Activated CD8-positive, alpha-beta memory T cell treated with anti-CD3 and anti-CD28 coated beads, Interleukin-2, amount 10 ng/mL, durations not matched to agents 7 days and 5 days (primary cell): ENCODE data around the gene BOC. TPM values are rescaled to one million over a fixed set of nuclear protein-coding genes. Genes with fewer than 3 reads are reported as not detected.
A peak's percentile ranks its signal among the peaks of the same experiment; 100 is the strongest.

Source experiments
- ATAC-seq: fragments of 150-1000 bp; cut with Tn5 transposase; one replicate; pipeline ENCODE4 v1.10.0; 2021; ENCODE audit warnings: moderate library complexity
- CTCF ChIA-PET: fragments of 350-600 bp; sonication (Branson Sonifier 250); formaldehyde crosslinking; loops from one replicate; lab custom pipeline; 2021; ENCODE audit warnings: antibody characterized with exemption; lab: Charles Lee
- DNase-seq: peaks from one replicate; pipeline ENCODE4 v3.0.0-alpha.2; 2020
- H3K27ac Mint-ChIP-seq: one replicate; pipeline ENCODE4 v1.8.0; 2021; ENCODE audit warnings: mild to moderate bottlenecking, mixed read lengths
- H3K27me3 Mint-ChIP-seq: one replicate; pipeline ENCODE4 v1.8.0; 2021; ENCODE audit warnings: mixed read lengths
- H3K36me3 Mint-ChIP-seq: one replicate; pipeline ENCODE4 v1.8.0; 2021; ENCODE audit warnings: mild to moderate bottlenecking, mixed read lengths
- H3K4me1 Mint-ChIP-seq: one replicate; pipeline ENCODE4 v1.8.0; 2021; ENCODE audit warnings: mixed read lengths
- H3K4me3 Mint-ChIP-seq: one replicate; pipeline ENCODE4 v1.8.0; 2021; ENCODE audit warnings: mild to moderate bottlenecking, moderate library complexity, mixed read lengths
- H3K9me3 Mint-ChIP-seq: one replicate; pipeline ENCODE4 v1.8.0; 2022; ENCODE audit warnings: low read depth, mixed read lengths
- total RNA-seq, 2 experiments: library from RNA; stranded (reverse); gene quantifications; one replicate each; pipeline ENCODE4 v1.2.3, GENCODE V29; 2021

The BOC gene
- total RNA-seq, 2 experiments from 2014 or later, result not detected

- Mint-ChIP-seq H3K4me1 (no peaks in the 10 kb centered on the region), H3K9me3 (no peaks in the 10 kb centered on the region), H3K36me3 (no peaks in the 10 kb centered on the region), H3K4me3 (no peak overlapping the region), H3K27ac (no peak overlapping the region), H3K27me3 (peaks cover 58% of the 10 kb centered on the region)
- CTCF ChIA-PET, result no interaction called here
- DNase-seq, result no peak
- no peak for ATAC-seq
Observed at GRCh38 chr3:113205481-113205880, 5.9 kb upstream of the BOC start.

- H3K27me3 Mint-ChIP-seq, result peaks cover 91% of the 10 kb centered on the region
- no peaks in the 10 kb centered on the region for H3K9me3 Mint-ChIP-seq
- DNase-seq (no peak), ATAC-seq (no peak)
- H3K4me1 Mint-ChIP-seq, result peaks cover 8% of the 10 kb centered on the region
- H3K36me3 Mint-ChIP-seq, result no peaks in the 10 kb centered on the region
- peak overlapping the region; percentile 62 for H3K4me3 Mint-ChIP-seq
- H3K27ac Mint-ChIP-seq, result no peak overlapping the region
- CTCF ChIA-PET, result no interaction called here
Observed at GRCh38 chr3:113210604-113211329, 590 bp upstream of the BOC start.

- peak; percentile 49 for ATAC-seq
- peaks cover 90% of the 10 kb centered on the region for H3K27me3 Mint-ChIP-seq
- CTCF ChIA-PET, result no interaction called here
- DNase-seq, result no peak
- no peaks in the 10 kb centered on the region for H3K9me3 Mint-ChIP-seq
- H3K27ac Mint-ChIP-seq, result no peak overlapping the region
- H3K4me3 Mint-ChIP-seq, result peak overlapping the region; percentile 38
- H3K4me1 Mint-ChIP-seq, result peaks cover 8% of the 10 kb centered on the region
- no peaks in the 10 kb centered on the region for H3K36me3 Mint-ChIP-seq
Observed at GRCh38 chr3:113212150-113212843, 940 bp downstream of the BOC start.

- ATAC-seq, result no peak
- CTCF ChIA-PET, result no interaction called here
- Mint-ChIP-seq H3K4me1 (peaks cover 8% of the 10 kb centered on the region), H3K4me3 (peak overlapping the region; percentile 38), H3K27ac (no peak overlapping the region), H3K27me3 (peaks cover 88% of the 10 kb centered on the region), H3K9me3 (no peaks in the 10 kb centered on the region), H3K36me3 (no peaks in the 10 kb centered on the region)
- no peak for DNase-seq
Observed at GRCh38 chr3:113212844-113213375, 1.6 kb downstream of the BOC start.

GRCh38 chr3:113213896-113214587 lies 2.7 kb downstream of the BOC start:
- CTCF ChIA-PET, result no interaction called here
- ATAC-seq, result no peak

GRCh38 chr3:113214917-113215595 lies 3.7 kb downstream of the BOC start:
- CTCF ChIA-PET, result no interaction called here
- DNase-seq, result no peak
- Mint-ChIP-seq H3K9me3 (no peaks in the 10 kb centered on the region), H3K4me1 (peaks cover 14% of the 10 kb centered on the region), H3K27me3 (peaks cover 83% of the 10 kb centered on the region), H3K27ac (no peak overlapping the region), H3K4me3 (no peak overlapping the region), H3K36me3 (no peaks in the 10 kb centered on the region)
- no peak for ATAC-seq

More at GRCh38 chr3:113213896-113214587, 2.7 kb downstream of the BOC start:
- Mint-ChIP-seq H3K36me3 (no peaks in the 10 kb centered on the region), H3K9me3 (no peaks in the 10 kb centered on the region), H3K4me3 (no peak overlapping the region), H3K27ac (no peak overlapping the region), H3K27me3 (peaks cover 86% of the 10 kb centered on the region), H3K4me1 (peaks cover 8% of the 10 kb centered on the region)
- no peak for DNase-seq

GRCh38 chr3:113216393-113216792 lies 5.0 kb downstream of the BOC start:
- Mint-ChIP-seq H3K4me1 (peaks cover 10% of the 10 kb centered on the region), H3K9me3 (no peaks in the 10 kb centered on the region), H3K27me3 (peaks cover 83% of the 10 kb centered on the region), H3K36me3 (no peaks in the 10 kb centered on the region), H3K4me3 (no peak overlapping the region), H3K27ac (no peak overlapping the region)
- CTCF ChIA-PET, result no interaction called here
- DNase-seq (no peak), ATAC-seq (no peak)

GRCh38 chr3:113218011-113218680 lies 6.8 kb downstream of the BOC start:
- ATAC-seq (no peak), DNase-seq (no peak)
- Mint-ChIP-seq H3K4me1 (peaks cover 12% of the 10 kb centered on the region), H3K27me3 (peaks cover 82% of the 10 kb centered on the region), H3K36me3 (no peaks in the 10 kb centered on the region), H3K4me3 (no peak overlapping the region), H3K9me3 (no peaks in the 10 kb centered on the region), H3K27ac (no peak overlapping the region)
- CTCF ChIA-PET, result no interaction called here

- ATAC-seq, result no peak
- Mint-ChIP-seq H3K9me3 (no peaks in the 10 kb centered on the region), H3K4me1 (peaks cover 15% of the 10 kb centered on the region), H3K4me3 (no peak overlapping the region), H3K36me3 (no peaks in the 10 kb centered on the region), H3K27me3 (peaks cover 77% of the 10 kb centered on the region), H3K27ac (no peak overlapping the region)
- DNase-seq, result no peak
- CTCF ChIA-PET, result no interaction called here
Observed at GRCh38 chr3:113218681-113219045, 7.3 kb downstream of the BOC start.

- H3K4me3 Mint-ChIP-seq, result no peak overlapping the region
- no peak for ATAC-seq
- peaks cover 69% of the 10 kb centered on the region for H3K27me3 Mint-ChIP-seq
- H3K36me3 Mint-ChIP-seq, result no peaks in the 10 kb centered on the region
- no peaks in the 10 kb centered on the region for H3K9me3 Mint-ChIP-seq
- CTCF ChIA-PET, result no interaction called here
- no peak for DNase-seq
- peaks cover 23% of the 10 kb centered on the region for H3K4me1 Mint-ChIP-seq
- no peak overlapping the region for H3K27ac Mint-ChIP-seq
Observed at GRCh38 chr3:113219605-113220300, 8.4 kb downstream of the BOC start.

- Mint-ChIP-seq H3K4me1 (peaks cover 23% of the 10 kb centered on the region), H3K27ac (no peak overlapping the region), H3K36me3 (no peaks in the 10 kb centered on the region), H3K9me3 (no peaks in the 10 kb centered on the region), H3K27me3 (peaks cover 63% of the 10 kb centered on the region), H3K4me3 (no peak overlapping the region)
- no peak for DNase-seq
- CTCF ChIA-PET, result no interaction called here
- no peak for ATAC-seq
Observed at GRCh38 chr3:113220721-113221120, 9.4 kb downstream of the BOC start.

- Mint-ChIP-seq H3K36me3 (no peaks in the 10 kb centered on the region), H3K27me3 (peaks cover 61% of the 10 kb centered on the region), H3K27ac (no peak overlapping the region), H3K9me3 (no peaks in the 10 kb centered on the region), H3K4me3 (no peak overlapping the region), H3K4me1 (peaks cover 23% of the 10 kb centered on the region)
- DNase-seq, result no peak
- CTCF ChIA-PET, result interaction anchor here (1.5 kb wide), 1 partner anchor 38 kb away, joined by 3 read pairs; no protein-coding TSS in a partner anchor
- no peak for ATAC-seq
Observed at GRCh38 chr3:113221721-113222257, 10.4 kb downstream of the BOC start.
